Renal cortex interstitium (tissue), 11 donors: Measurements from ENCODE around the gene TGIF1. TPM values are rescaled to one million over a fixed set of nuclear protein-coding genes. Genes with fewer than 3 reads are reported as not detected.

ENCODE experiments used
- DNase-seq, 11 donors: peaks; one replicate each; pipeline ENCODE4 v3.0.0-alpha.2; 2013; ENCODE audit warnings: low read depth in 9 of 11, low spot score in 4 of 11; ENCODE audit errors: extremely low read depth in 1 of 11
- polyA plus RNA-seq, 3 donors: library from polyadenylated mRNA; unstranded; fragments of 120-200 nt; gene quantifications; one replicate each; pipeline ENCODE4 v1.2.1, GENCODE V29; 2013; ENCODE audit not compliant: insufficient read length in 3 of 3

Gene TGIF1
- polyA plus RNA-seq, 3 donors, result 82.1 to 107 (median 87.5) TPM

GRCh38 chr18:3422905-3423304 lies 27.1 kb upstream of the TGIF1 start:
- DNase-seq, result no peak

- no peak for DNase-seq
These were observed 25.6 kb upstream of the TGIF1 start for GRCh38 chr18:3424280-3424890.

GRCh38 chr18:3425030-3425429 lies 24.9 kb upstream of the TGIF1 start:
- no peak for DNase-seq

- DNase-seq, result no peak
These were observed 24.5 kb upstream of the TGIF1 start for GRCh38 chr18:3425446-3425845.

- DNase-seq, result no peak
These were observed 23.9 kb upstream of the TGIF1 start for GRCh38 chr18:3426074-3426473.

- no peak for DNase-seq
These were observed 22.0 kb upstream of the TGIF1 start for GRCh38 chr18:3427944-3428343.

- DNase-seq, result no peak
These were observed 20.9 kb upstream of the TGIF1 start for GRCh38 chr18:3429121-3429520.

- DNase-seq, result no peak
These were observed 15.3 kb upstream of the TGIF1 start for GRCh38 chr18:3434685-3435084.

- DNase-seq, result no peak
These were observed 9.6 kb upstream of the TGIF1 start for GRCh38 chr18:3440341-3440740.

GRCh38 chr18:3441290-3441689 lies 8.7 kb upstream of the TGIF1 start:
- DNase-seq, result no peak

GRCh38 chr18:3442919-3443318 lies 7.1 kb upstream of the TGIF1 start:
- no peak for DNase-seq

- DNase-seq, result no peak
These were observed 5.7 kb upstream of the TGIF1 start for GRCh38 chr18:3444296-3444695.

- no peak for DNase-seq
These were observed 5.0 kb upstream of the TGIF1 start for GRCh38 chr18:3444954-3445353.

GRCh38 chr18:3447068-3447894 lies 2.7 kb upstream of the TGIF1 start:
- DNase-seq, result peak in 5 of 11 donors; percentile 62 to 79 (median 67)

GRCh38 chr18:3447895-3448837 lies 1.8 kb upstream of the TGIF1 start:
- DNase-seq, result peak; percentile 86 to 97 (median 96)

GRCh38 chr18:3448838-3449511 lies 997 bp upstream of the TGIF1 start:
- peak in 2 of 11 donors; percentile 56 to 59 for DNase-seq

- peak in 3 of 11 donors; percentile 54 to 77 (median 73) for DNase-seq
These were observed 410 bp upstream of the TGIF1 start for GRCh38 chr18:3449512-3450011.

- DNase-seq, result no peak
These were observed 819 bp downstream of the TGIF1 start for GRCh38 chr18:3450799-3451182.
